Measurements from ENCODE around the gene UXS1. TPM values are rescaled to one million over a fixed set of nuclear protein-coding genes. Genes with fewer than 3 reads are reported as not detected.

Gene UXS1
- total and polyA plus RNA-seq, 2 of the 8 experiments (the other 6 are each of a cell fraction or from before 2014, with no cell fraction given) = 44.5 to 63.4 TPM

GRCh38 chr2:106115665-106116064, 78.4 kb downstream of the UXS1 start:
- DNase-seq (ENCODE audit: low read depth in 1 of 2, low spot score in 2 of 2) = no peak
- H3K56ac ChIP-seq (replicated peaks; ENCODE audit: insufficient read length, low read depth, low read length) = no peak overlapping the region
- no peak overlapping the region for H2AK5ac ChIP-seq (ENCODE audit: low read depth, low read length)
- H3K23me2 ChIP-seq (ENCODE audit: low read depth, low read length) = no peaks in the 10 kb centered on the region
- WGBS, 2 experiments (ENCODE audit: extremely low coverage in 1 of 2, insufficient coverage in 1 of 2, insufficient read length in 1 of 2, insufficient replicate concordance in 2 of 2, low coverage in 1 of 2, low lambda C conversion rate in 2 of 2, missing lambda C conversion rate in 1 of 2) = 88% methylated on average over 4 of the region's 4 CpGs; no CpG with 5 or more reads in 1 of the 2 experiments
- no peak overlapping the region for H4K91ac ChIP-seq (replicated peaks; ENCODE audit: insufficient read length, low read length)
- H2AFZ ChIP-seq (ENCODE audit: low read length) = no peak overlapping the region
- no peak overlapping the region for H3K27ac ChIP-seq (ENCODE audit: low read depth, low read length)
- no peak overlapping the region for H2BK20ac ChIP-seq (ENCODE audit: low read length)
- H3K79me2 ChIP-seq (ENCODE audit: control insufficient read depth in 1 of 2, insufficient read depth in 2 of 2, low read length in 2 of 2) = peaks cover 0 to 9% of the 10 kb centered on the region in 2 experiments; a peak in 1 of 4 replicates
- H3K18ac ChIP-seq (ENCODE audit: extremely low read depth, low read length) = no peak overlapping the region
- H2BK5ac ChIP-seq (ENCODE audit: low read depth, low read length) = no peak overlapping the region
- peaks cover 4% of the 10 kb centered on the region for H3K79me1 ChIP-seq (ENCODE audit: low read depth, low read length)
- H4K8ac ChIP-seq (ENCODE audit: extremely low read depth, insufficient read depth, low read length) = no peak overlapping the region
- H4K5ac ChIP-seq (ENCODE audit: insufficient read length, low read depth, low read length) = no peak overlapping the region
- FAIRE-seq = no peak
- no peak overlapping the region for H2BK15ac ChIP-seq (ENCODE audit: low read length)
- peaks cover 3 to 20% (median 12%) of the 10 kb centered on the region in 4 experiments; a peak in 7 of 8 replicates for H3K36me3 ChIP-seq (ENCODE audit: control insufficient read depth in 2 of 4, insufficient read depth in 4 of 4, low read length in 3 of 4)
- no peak overlapping the region for H3K23ac ChIP-seq (ENCODE audit: insufficient read length)
- H3K4ac ChIP-seq (replicated peaks; ENCODE audit: insufficient read length, low read depth, low read length) = no peak overlapping the region
- ChIA-PET CTCF (ENCODE audit: partially characterized antibody) (interaction anchor here (1.8 kb wide), 1 partner anchor 10 kb away, joined by 11 read pairs; no protein-coding TSS in a partner anchor), POLR2A (ENCODE audit: partially characterized antibody) (no interaction called here)
- H4K20me1 ChIP-seq (replicated peaks in 1 of 2; ENCODE audit: control insufficient read depth in 1 of 2, insufficient read depth in 2 of 2, low read length in 2 of 2) = peaks cover 5 to 17% of the 10 kb centered on the region in 2 experiments
- no peak overlapping the region for H2BK12ac ChIP-seq (ENCODE audit: low read depth, low read length)
- H2BK120ac ChIP-seq (replicated peaks; ENCODE audit: low read depth, low read length) = no peak overlapping the region
- peaks cover 3 to 13% (median 9%) of the 10 kb centered on the region in 4 experiments for H3K4me1 ChIP-seq (replicated peaks in 1 of 4; ENCODE audit: control insufficient read depth in 3 of 4, insufficient read depth in 4 of 4, low read length in 3 of 4)
- no peaks in the 10 kb centered on the region for H3K27me3 ChIP-seq (replicated peaks in 1 of 4; ENCODE audit: control insufficient read depth in 3 of 4, extremely low read depth in 1 of 4, insufficient read depth in 3 of 4, low read length in 3 of 4)
- no peak overlapping the region for H3K9ac ChIP-seq (replicated peaks in 1 of 4; ENCODE audit: extremely low read depth in 1 of 4, low read depth in 3 of 4, low read length in 3 of 4)
- no peaks in the 10 kb centered on the region for H3K9me3 ChIP-seq (ENCODE audit: insufficient read depth in 2 of 2, low read depth in 1 of 2, low read length in 1 of 2)
- no peak overlapping the region for H3K4me2 ChIP-seq (ENCODE audit: insufficient read depth in 1 of 2, low read depth in 2 of 2, low read length in 2 of 2)
- H3K4me3 ChIP-seq (ENCODE audit: extremely low read depth in 1 of 4, insufficient read depth in 2 of 4, low read depth in 3 of 4, low read length in 4 of 4) = no peak overlapping the region
- no peak overlapping the region for H3K14ac ChIP-seq (ENCODE audit: insufficient read length)
- TF ChIP-seq RXRA (IDR thresholded peaks at IDR 0.05; ENCODE audit: insufficient read depth, low read depth, low read length) (no peak), USF2 (IDR thresholded peaks at IDR 0.05; ENCODE audit: low read length) (no peak), TBP (IDR thresholded peaks at IDR 0.05; ENCODE audit: low read depth, low read length) (no peak), RAD21 (IDR thresholded peaks at IDR 0.05 in 1 of 2, conservative IDR thresholded peaks at IDR 0.05 in 1 of 2; ENCODE audit: low read depth in 2 of 2, low read length in 2 of 2) (no peak), KDM1A (IDR thresholded peaks at IDR 0.05; ENCODE audit: borderline replicate concordance, low read length) (no peak), NANOG (IDR thresholded peaks at IDR 0.05; ENCODE audit: insufficient read depth, low read depth, low read length, poor library complexity, severe bottlenecking) (no peak), SRF (IDR thresholded peaks at IDR 0.05; ENCODE audit: low read depth, low read length) (no peak), RBBP5 (IDR thresholded peaks at IDR 0.05; ENCODE audit: borderline replicate concordance, low read depth, low read length) (no peak), EZH2 (IDR thresholded peaks at IDR 0.05; ENCODE audit: low read depth, low read length, severe bottlenecking) (no peak), CREB1 (IDR thresholded peaks at IDR 0.05) (no peak), BACH1 (IDR thresholded peaks at IDR 0.05; ENCODE audit: low read length) (no peak)

Data from H1 (cell line).